ENCODE results near the gene DHX58.

- TF ChIP-seq POLR2A (IDR thresholded peaks at IDR 0.05) (no peak), CTCF (IDR thresholded peaks at IDR 0.05 in 4 of 5, conservative IDR thresholded peaks at IDR 0.05 in 1 of 5) (no peak)
Observed at GRCh38 chr17:42135151-42135550, 22.6 kb upstream of the DHX58 start.

Data from gastrocnemius medialis (tissue), 4 donors.